ENCODE results near the gene SUPT3H. TPM values are rescaled to one million over a fixed set of nuclear protein-coding genes. Genes with fewer than 3 reads are reported as not detected.

SUPT3H gene
- total and polyA plus RNA-seq, 2 of the 13 experiments (the other 11 are each of a cell fraction or from before 2014, with no cell fraction given): 11.9 to 36.1 TPM

GRCh38 chr6:45419571-45420082 lies 41.9 kb upstream of the SUPT3H start:
- ATAC-seq: peak; percentile 64
- in situ Hi-C loops (cut with HindIII; ENCODE audit: extremely low pct_ligation_motif_present, low pct_unique_long_range_greater_than_20kb): loop anchor here (5.0 kb wide), 1 partner anchor 762 kb away; no protein-coding TSS in a partner anchor
- TF ChIP-seq NKX3-1 (CRISPR knock-in tag; IDR thresholded peaks at IDR 0.05) (no peak), TBX2 (CRISPR knock-in tag; IDR thresholded peaks at IDR 0.05; ENCODE audit: borderline replicate concordance) (0 out of 2 replicates have a peak, but pooled peaks have one; percentile 16), LCORL (IDR thresholded peaks at IDR 0.05) (no peak), LCORL (CRISPR knock-in tag; IDR thresholded peaks at IDR 0.05) (peak; percentile 31; the same call in 1 of the 2 replicates), STAG1 (CRISPR knock-in tag; IDR thresholded peaks at IDR 0.05) (peak; percentile 84), KDM2A (CRISPR knock-in tag; IDR thresholded peaks at IDR 0.05; ENCODE audit: borderline replicate concordance, low read depth) (0 out of 2 replicates have a peak, but pooled peaks have one; percentile 22), SALL1 (CRISPR knock-in tag; IDR thresholded peaks at IDR 0.05) (peak; percentile 29; the same call in 1 of the 2 replicates), HMGXB4 (CRISPR knock-in tag; IDR thresholded peaks at IDR 0.05; ENCODE audit: borderline replicate concordance in 1 of 2, low read depth in 1 of 2) (0 out of 4 replicates have a peak, but pooled peaks of 1 of the 2 experiments have one; percentile 37), TSC22D2 (CRISPR knock-in tag; IDR thresholded peaks at IDR 0.05; ENCODE audit: borderline replicate concordance) (no peak), FOXO1 (CRISPR knock-in tag; IDR thresholded peaks at IDR 0.05) (no peak), SAFB2 (CRISPR knock-in tag; IDR thresholded peaks at IDR 0.05; ENCODE audit: borderline replicate concordance, low read depth) (no peak), ZNF232 (CRISPR knock-in tag; IDR thresholded peaks at IDR 0.05; ENCODE audit: borderline replicate concordance) (0 out of 2 replicates have a peak, but pooled peaks have one; percentile 31), EZH2 (conservative IDR thresholded peaks at IDR 0.05; ENCODE audit: low read depth, low read length) (0 out of 2 replicates have a peak, but pooled peaks have one; percentile 4), ZNF776 (CRISPR knock-in tag; IDR thresholded peaks at IDR 0.05) (no peak), RAD21 (CRISPR knock-in tag; IDR thresholded peaks at IDR 0.05) (peak; percentile 65), ZNF709 (CRISPR knock-in tag; IDR thresholded peaks at IDR 0.05) (no peak)
- TF ChIP-seq, protein P1, sequence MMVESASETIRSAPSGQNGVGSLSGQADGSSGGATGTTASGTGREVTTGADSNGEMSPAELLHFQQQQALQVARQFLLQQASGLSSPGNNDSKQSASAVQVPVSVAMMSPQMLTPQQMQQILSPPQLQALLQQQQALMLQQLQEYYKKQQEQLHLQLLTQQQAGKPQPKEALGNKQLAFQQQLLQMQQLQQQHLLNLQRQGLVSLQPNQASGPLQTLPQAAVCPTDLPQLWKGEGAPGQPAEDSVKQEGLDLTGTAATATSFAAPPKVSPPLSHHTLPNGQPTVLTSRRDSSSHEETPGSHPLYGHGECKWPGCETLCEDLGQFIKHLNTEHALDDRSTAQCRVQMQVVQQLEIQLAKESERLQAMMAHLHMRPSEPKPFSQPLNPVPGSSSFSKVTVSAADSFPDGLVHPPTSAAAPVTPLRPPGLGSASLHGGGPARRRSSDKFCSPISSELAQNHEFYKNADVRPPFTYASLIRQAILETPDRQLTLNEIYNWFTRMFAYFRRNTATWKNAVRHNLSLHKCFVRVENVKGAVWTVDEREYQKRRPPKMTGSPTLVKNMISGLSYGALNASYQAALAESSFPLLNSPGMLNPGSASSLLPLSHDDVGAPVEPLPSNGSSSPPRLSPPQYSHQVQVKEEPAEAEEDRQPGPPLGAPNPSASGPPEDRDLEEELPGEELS (CRISPR knock-in tag; IDR thresholded peaks at IDR 0.05): no peak
- TF ChIP-seq, protein P2, sequence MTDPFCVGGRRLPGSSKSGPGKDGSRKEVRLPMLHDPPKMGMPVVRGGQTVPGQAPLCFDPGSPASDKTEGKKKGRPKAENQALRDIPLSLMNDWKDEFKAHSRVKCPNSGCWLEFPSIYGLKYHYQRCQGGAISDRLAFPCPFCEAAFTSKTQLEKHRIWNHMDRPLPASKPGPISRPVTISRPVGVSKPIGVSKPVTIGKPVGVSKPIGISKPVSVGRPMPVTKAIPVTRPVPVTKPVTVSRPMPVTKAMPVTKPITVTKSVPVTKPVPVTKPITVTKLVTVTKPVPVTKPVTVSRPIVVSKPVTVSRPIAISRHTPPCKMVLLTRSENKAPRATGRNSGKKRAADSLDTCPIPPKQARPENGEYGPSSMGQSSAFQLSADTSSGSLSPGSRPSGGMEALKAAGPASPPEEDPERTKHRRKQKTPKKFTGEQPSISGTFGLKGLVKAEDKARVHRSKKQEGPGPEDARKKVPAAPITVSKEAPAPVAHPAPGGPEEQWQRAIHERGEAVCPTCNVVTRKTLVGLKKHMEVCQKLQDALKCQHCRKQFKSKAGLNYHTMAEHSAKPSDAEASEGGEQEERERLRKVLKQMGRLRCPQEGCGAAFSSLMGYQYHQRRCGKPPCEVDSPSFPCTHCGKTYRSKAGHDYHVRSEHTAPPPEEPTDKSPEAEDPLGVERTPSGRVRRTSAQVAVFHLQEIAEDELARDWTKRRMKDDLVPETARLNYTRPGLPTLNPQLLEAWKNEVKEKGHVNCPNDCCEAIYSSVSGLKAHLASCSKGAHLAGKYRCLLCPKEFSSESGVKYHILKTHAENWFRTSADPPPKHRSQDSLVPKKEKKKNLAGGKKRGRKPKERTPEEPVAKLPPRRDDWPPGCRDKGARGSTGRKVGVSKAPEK (CRISPR knock-in tag; IDR thresholded peaks at IDR 0.05; ENCODE audit: borderline replicate concordance): peak; percentile 71; the same call in 1 of the 2 replicates

More at GRCh38 chr6:45419571-45420082, 41.9 kb upstream of the SUPT3H start:
- FAIRE-seq (no peak), DNase-seq (ENCODE audit: low spot score) (peak; percentile 42)
- no peaks in the 10 kb centered on the region for H4K20me1 ChIP-seq (ENCODE audit: insufficient read depth, low read length)
- H3K27ac ChIP-seq (ENCODE audit: extremely low read length, insufficient read depth, low read length): no peak overlapping the region
- CTCF ChIA-PET (ENCODE audit: low intra/inter-chr PET ratio, low total read pairs): interaction anchor here (0.7 kb wide), 1 partner anchor 764 kb away, joined by 4 read pairs; no protein-coding TSS in a partner anchor
- peaks cover 20 to 68% of the 10 kb centered on the region in 2 experiments for H3K27me3 ChIP-seq (ENCODE audit: control insufficient read depth in 1 of 2, insufficient read depth in 2 of 2, low read length in 2 of 2)
- no peak overlapping the region for H2AFZ ChIP-seq (ENCODE audit: low read length)
- H3K4me2 ChIP-seq (ENCODE audit: low read depth, low read length): peak overlapping the region; percentile 40
- POLR2A ChIA-PET: no interaction called here
- H3K4me1 ChIP-seq (ENCODE audit: insufficient read depth, low read length): peaks cover 24% of the 10 kb centered on the region
- intact Hi-C loops (cut with micrococcal nuclease; ENCODE audit: unreplicated experiment): loop anchor here (2.0 to 5.0 kb wide), 2 partner anchors 293 to 751 kb away; no protein-coding TSS in a partner anchor
- no TSS peak for BruUV-seq (replicated peaks)
- no peaks in the 10 kb centered on the region for H3K9me3 ChIP-seq (ENCODE audit: low read length)
- 15% methylated on average over 38 of the region's 38 CpGs for WGBS (ENCODE audit: low lambda C conversion rate)
- H3K9ac ChIP-seq (ENCODE audit: insufficient read depth, low read depth, low read length): no peak overlapping the region
- H3K4me3 ChIP-seq (replicated peaks in 1 of 3; ENCODE audit: insufficient read depth in 1 of 3, low read depth in 2 of 3, low read length in 3 of 3): peak overlapping the region in 1 of 3 experiments; percentile 42; a peak in 1 of 6 replicates
- no peaks in the 10 kb centered on the region for H3K79me2 ChIP-seq (ENCODE audit: insufficient read depth, low read length)
- no peaks in the 10 kb centered on the region for H3K36me3 ChIP-seq (replicated peaks in 1 of 2; ENCODE audit: control insufficient read depth in 1 of 2, insufficient read depth in 2 of 2, low read length in 2 of 2)

All from HepG2 (cell line).